GM19438 (cell line): ENCODE data around the gene SH3PXD2A.
"Not testable (repeated sequence)": the region's sequence is repeated elsewhere in the genome, so short reads cannot be mapped to it uniquely, and the experiment has no call there.

Experiments
- ATAC-seq: cut with Tn5 transposase; IDR thresholded peaks from one replicate; pipeline ENCODE4 v1.9.1; 2021; ENCODE audit warnings: low read depth; ENCODE audit not compliant: unreplicated experiment

The SH3PXD2A gene

GRCh38 chr10:103775776-103776175, 79.6 kb downstream of the SH3PXD2A start:
- ATAC-seq, result no peak

GRCh38 chr10:103772846-103773245, 82.5 kb downstream of the SH3PXD2A start:
- not testable (repeated sequence) for ATAC-seq

- peak; percentile 87 for ATAC-seq
Measured at GRCh38 chr10:103772096-103772845, 83.1 kb downstream of the SH3PXD2A start.

GRCh38 chr10:103770139-103770538, 85.2 kb downstream of the SH3PXD2A start:
- no peak for ATAC-seq

GRCh38 chr10:103769176-103769575, 86.2 kb downstream of the SH3PXD2A start:
- no peak for ATAC-seq

- no peak for ATAC-seq
Measured at GRCh38 chr10:103768345-103768744, 87.0 kb downstream of the SH3PXD2A start.

DNA sequence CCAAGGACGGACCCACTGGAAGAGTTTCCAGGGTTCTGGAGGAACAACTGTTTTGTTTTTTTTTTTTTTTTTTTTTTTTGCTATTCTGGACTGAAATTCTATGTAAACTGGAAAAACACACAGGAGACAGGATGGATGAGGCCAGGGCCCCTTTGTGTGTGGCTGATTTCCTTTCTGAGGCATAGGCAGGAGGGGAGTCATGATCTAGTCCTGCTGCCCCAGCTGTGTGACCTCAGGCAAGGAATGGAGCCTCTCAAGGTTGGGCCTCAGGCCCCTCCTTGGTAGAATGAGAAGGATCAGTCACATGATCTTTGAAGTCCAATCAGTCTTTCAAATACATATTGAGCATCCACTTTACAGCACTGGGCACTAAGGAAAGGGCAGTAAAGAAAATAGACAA, 87.6 kb downstream of the SH3PXD2A start:
- ATAC-seq, result no peak

DNA sequence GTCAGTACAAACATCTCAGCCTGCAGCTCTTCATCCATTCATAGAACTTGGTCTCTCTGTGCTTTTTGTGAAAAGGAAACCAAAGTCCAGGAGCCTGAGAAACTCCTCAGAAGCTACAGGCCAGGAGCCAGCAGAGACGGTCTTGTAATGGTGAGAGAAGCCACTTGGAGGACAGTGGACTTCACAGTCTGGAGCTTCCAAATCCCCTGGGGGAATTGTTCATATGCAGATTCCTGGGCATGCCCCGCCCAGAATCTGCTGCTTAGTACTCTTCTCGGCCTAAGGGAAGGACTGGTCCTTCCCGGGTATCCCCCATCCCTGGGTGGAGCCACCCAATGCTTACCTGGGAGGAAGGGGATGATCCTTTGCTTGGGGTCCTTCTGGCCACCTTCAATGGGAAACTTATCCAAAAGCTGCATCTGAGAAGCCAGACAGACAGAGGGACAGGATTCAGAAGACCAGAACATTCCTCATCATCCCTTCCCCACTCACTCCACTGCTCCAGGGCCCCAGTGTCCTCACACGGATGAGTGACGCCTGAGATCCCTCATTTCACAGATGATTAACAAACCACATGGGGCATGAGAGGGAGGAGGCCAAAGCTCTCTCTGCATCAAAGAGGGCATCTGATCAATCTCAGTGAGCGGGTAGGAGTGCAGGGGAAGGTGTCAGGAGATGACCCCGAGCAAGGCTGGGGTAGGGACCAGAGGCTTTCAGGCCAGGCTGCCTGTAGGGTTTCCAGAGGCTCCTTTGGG, 88.4 kb downstream of the SH3PXD2A start:
- no peak for ATAC-seq

GRCh38 chr10:103765981-103766380, 89.4 kb downstream of the SH3PXD2A start:
- ATAC-seq, result no peak

- ATAC-seq, result no peak
Measured at GRCh38 chr10:103765168-103765567, 90.2 kb downstream of the SH3PXD2A start.

GRCh38 chr10:103764296-103765088, 90.9 kb downstream of the SH3PXD2A start:
- no peak for ATAC-seq

- ATAC-seq, result no peak
Measured at GRCh38 chr10:103763374-103764202, 91.8 kb downstream of the SH3PXD2A start.

DNA sequence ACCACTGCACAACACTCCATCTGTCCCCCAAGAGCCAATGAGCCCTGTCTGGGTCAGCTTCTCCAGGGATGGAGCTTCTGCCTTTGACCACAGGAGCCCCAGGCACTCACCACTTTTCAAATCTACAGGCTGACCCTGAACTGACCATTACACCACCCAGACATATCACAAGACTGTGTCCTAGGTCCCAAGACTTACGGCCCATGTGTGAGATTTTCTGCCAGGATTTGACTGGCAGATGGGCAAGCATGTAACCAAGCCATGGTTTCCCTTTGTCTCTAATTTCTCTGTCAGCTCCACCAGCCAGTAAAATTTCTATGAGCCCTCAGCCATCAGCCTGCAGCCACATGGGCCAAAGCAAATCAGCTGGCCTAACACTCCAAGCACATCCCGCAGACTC, 92.5 kb downstream of the SH3PXD2A start:
- ATAC-seq, result no peak

GRCh38 chr10:103762162-103762561, 93.2 kb downstream of the SH3PXD2A start:
- no peak for ATAC-seq

DNA sequence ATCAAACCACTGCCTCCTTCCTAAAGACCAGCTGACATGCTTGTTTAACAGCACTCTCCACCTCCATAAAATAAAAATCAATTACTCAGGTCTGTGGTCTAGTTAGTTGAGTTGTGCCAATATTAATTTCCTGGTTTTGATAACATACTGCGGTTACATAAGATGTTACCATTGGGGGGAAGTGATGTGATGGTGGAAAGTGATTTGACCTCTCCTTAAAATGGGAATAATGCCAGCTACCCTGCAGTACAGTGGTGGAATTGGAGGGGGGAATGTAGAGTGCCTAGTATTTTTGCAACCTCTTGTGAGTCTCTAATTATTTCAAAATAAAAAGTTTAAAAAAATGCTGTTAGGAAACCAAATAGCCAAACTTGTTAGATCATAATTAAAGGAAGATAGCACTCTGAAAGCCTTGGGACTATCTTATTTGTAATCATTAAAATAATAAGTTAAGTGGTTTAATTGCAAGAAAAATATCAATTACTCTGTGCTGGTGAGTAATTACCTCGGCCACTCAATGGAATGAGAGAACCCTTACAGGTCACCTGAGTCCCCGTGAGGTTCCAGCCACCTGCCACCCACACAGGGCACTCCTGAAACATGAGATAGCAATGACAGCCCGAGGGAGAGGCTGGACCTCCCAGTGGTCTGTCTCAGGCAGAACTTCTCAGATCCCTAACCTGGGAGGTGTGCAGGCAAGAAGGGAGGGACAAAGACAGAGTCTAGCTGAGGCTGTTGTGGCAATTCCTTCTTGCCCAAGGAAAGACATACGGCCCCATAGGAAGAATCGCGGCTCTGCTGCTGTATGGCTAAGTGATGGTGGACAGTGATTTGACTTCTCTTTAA, 94.1 kb downstream of the SH3PXD2A start:
- no peak for ATAC-seq

GRCh38 chr10:103760233-103760632, 95.1 kb downstream of the SH3PXD2A start:
- ATAC-seq, result not testable (repeated sequence)

GRCh38 chr10:103759100-103759781, 96.1 kb downstream of the SH3PXD2A start:
- no peak for ATAC-seq

- ATAC-seq, result no peak
Measured at GRCh38 chr10:103758294-103758681, 97.1 kb downstream of the SH3PXD2A start.
